Progenitor cell of endocrine pancreas (in vitro differentiated cells): ENCODE measurements around the gene GAPDHS. TPM values are rescaled to one million over a fixed set of nuclear protein-coding genes. Genes with fewer than 3 reads are reported as not detected.

Experiments used
- DNase-seq: peaks from one replicate; pipeline ENCODE4 v3.0.0; 2021; ENCODE audit warnings: low spot score; ENCODE audit not compliant: unreplicated experiment
- H3K27ac Mint-ChIP-seq: 2 replicates; pipeline ENCODE4 v1.8.0; 2021; ENCODE audit warnings: mild to moderate bottlenecking, moderate library complexity, mixed read lengths
- H3K27me3 Mint-ChIP-seq: 2 replicates; pipeline ENCODE4 v1.8.0; 2021; ENCODE audit warnings: mixed read lengths
- H3K36me3 Mint-ChIP-seq: 2 replicates; pipeline ENCODE4 v1.8.0; 2022; ENCODE audit warnings: mixed read lengths; ENCODE audit not compliant: insufficient read depth
- H3K4me1 Mint-ChIP-seq: 2 replicates; pipeline ENCODE4 v1.8.0; 2021; ENCODE audit warnings: low read depth, mixed read lengths
- H3K4me3 Mint-ChIP-seq: 2 replicates; pipeline ENCODE4 v1.8.0; 2021; ENCODE audit warnings: low read depth, mild to moderate bottlenecking, moderate library complexity, mixed read lengths
- H3K9me3 Mint-ChIP-seq: 2 replicates; pipeline ENCODE4 v1.8.0; 2021; ENCODE audit warnings: low read depth, mixed read lengths
- total RNA-seq: library from RNA; stranded (reverse); gene quantifications from 2 replicates; pipeline ENCODE4 v1.2.1, GENCODE V29; 2021
- TF ChIP-seq, protein P1 (sequence below): fragments of 200-600 bp; sonication (generic); IDR thresholded peaks from one replicate; pipeline ENCODE4 v1.5.0; 2021; ENCODE audit warnings: antibody characterized with exemption, mild to moderate bottlenecking; ENCODE audit not compliant: unreplicated experiment

Gene GAPDHS
- total RNA-seq, 1 donor from 2014 or later: not detected

DNA sequence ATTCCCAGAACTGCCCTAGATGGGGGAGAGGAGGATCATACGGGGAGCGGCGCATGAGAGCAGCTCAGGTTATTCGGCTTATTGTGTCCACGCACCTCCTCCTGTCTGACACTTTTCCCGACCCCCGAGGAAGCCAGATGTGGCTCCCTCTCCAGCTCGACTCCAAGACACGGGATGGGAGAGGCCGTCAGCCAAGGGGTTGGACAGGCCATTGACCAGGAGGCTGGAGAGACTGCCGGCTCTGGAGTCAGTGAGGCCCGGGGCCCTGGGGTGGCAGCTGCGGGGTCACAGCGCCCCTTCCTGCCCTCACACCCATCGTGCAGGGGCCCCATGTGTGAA, 22.7 kb upstream of the GAPDHS start:
- Mint-ChIP-seq H3K36me3 (peaks cover 8% of the 10 kb centered on the region), H3K4me1 (peaks cover 11% of the 10 kb centered on the region), H3K4me3 (peak overlapping the region; percentile 97), H3K27ac (no peak overlapping the region), H3K27me3 (peaks cover 13% of the 10 kb centered on the region), H3K9me3 (no peaks in the 10 kb centered on the region)
- TF ChIP-seq, protein P1, sequence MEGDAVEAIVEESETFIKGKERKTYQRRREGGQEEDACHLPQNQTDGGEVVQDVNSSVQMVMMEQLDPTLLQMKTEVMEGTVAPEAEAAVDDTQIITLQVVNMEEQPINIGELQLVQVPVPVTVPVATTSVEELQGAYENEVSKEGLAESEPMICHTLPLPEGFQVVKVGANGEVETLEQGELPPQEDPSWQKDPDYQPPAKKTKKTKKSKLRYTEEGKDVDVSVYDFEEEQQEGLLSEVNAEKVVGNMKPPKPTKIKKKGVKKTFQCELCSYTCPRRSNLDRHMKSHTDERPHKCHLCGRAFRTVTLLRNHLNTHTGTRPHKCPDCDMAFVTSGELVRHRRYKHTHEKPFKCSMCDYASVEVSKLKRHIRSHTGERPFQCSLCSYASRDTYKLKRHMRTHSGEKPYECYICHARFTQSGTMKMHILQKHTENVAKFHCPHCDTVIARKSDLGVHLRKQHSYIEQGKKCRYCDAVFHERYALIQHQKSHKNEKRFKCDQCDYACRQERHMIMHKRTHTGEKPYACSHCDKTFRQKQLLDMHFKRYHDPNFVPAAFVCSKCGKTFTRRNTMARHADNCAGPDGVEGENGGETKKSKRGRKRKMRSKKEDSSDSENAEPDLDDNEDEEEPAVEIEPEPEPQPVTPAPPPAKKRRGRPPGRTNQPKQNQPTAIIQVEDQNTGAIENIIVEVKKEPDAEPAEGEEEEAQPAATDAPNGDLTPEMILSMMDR: no peak
- DNase-seq: no peak

DNA sequence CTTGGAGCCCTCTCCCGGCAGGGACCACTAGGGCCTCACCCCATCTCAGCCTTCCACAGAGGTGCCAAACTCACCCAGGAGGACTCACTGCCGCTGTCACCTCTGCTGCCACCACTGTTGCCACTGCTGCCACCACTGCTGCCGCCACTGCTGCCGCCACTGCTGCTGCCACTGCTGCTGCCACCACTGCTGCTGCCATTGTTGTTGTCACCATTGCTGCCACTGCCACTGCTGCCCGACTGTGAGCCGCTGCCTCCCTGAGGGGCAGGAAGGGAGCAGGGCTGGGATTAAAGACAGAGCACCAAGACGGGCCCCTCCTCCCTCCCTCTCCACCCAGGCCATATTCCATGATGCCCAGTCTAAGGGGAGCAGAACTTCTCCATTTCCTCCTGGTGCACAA, 21.9 kb upstream of the GAPDHS start:
- H3K9me3 Mint-ChIP-seq: no peaks in the 10 kb centered on the region
- DNase-seq: no peak
- H3K27ac Mint-ChIP-seq: no peak overlapping the region
- peaks cover 13% of the 10 kb centered on the region for H3K27me3 Mint-ChIP-seq
- H3K4me1 Mint-ChIP-seq: peaks cover 11% of the 10 kb centered on the region
- TF ChIP-seq, protein P1: no peak
- H3K4me3 Mint-ChIP-seq: no peak overlapping the region
- peaks cover under 1% of the 10 kb centered on the region for H3K36me3 Mint-ChIP-seq

DNA sequence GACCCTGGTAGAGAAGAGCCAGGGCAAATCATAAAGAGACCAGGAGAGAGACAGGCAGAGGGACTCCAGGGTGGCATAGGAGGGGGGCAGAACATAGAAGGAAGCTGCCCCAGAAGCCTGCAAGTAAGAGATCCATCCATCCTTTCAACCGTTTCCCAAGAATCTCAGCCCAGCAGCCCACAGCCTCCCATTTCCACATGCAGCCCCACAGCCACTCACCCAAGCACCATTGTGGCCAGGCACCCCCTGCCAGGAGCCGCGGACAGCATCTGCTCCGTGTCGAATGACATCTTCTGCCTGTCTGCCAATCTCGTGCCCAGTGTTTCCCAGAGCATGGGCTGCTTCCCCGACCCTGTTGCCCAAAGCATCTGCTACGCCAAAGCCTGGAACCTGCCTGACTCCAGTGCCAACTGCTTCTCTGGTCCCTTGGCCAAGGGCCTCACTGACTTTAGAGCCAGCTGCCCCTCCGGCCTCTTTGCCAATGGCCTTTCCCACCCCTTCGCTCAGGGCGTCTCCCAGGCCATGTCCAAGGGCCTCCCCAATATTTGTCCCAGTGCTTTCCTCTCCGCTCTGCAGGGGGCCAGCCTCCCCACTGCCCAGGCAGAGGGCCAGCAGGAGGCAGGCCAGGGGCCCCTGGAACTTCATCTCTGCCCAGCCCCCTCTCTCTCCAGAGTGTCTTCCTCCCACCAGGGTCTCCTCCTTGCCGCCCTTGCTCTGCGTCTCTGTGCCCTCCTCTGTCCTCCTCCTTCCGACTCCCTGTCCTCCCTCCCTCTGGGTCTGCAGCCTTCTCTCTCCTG, 20.2 kb upstream of the GAPDHS start:
- H3K27me3 Mint-ChIP-seq: peaks cover 16% of the 10 kb centered on the region
- H3K27ac Mint-ChIP-seq: no peak overlapping the region
- H3K4me3 Mint-ChIP-seq: no peak overlapping the region
- no peaks in the 10 kb centered on the region for H3K36me3 Mint-ChIP-seq
- peaks cover 11% of the 10 kb centered on the region for H3K4me1 Mint-ChIP-seq
- H3K9me3 Mint-ChIP-seq: no peaks in the 10 kb centered on the region
- no peak for DNase-seq
- TF ChIP-seq, protein P1: no peak

DNA sequence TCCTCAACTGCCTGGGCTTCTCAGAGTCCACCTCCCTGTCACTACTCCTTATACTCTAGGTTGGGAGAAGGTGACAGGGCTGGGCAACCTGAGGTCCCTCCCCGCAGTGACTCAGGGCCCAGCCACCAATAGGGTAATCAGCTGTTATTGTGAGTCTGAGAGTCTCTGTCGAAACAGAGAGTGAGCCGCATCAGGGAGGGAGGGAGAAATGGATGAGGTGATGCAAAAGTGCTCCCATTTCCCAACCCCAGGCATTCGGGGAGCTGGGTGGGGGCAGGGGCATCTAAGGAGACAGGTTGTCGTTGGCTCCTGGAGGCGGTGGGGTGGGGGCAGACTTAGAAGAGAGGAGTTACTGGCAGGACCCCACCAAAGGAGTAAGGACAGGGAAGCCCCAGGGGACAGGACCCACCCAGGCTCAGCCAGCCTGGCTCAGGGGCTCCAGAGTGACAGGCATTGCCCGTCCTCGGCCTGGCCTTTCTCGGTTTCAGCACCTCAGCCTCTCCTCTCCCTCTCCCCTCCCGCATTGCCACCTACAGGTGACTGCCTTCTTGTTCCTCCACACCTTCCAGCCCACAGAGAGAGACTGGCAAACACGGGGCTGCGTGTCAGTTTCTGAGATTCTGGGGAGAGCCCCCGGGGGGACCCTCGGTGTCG, 19.5 kb upstream of the GAPDHS start, which contains the start of gene DMKN:
TSS of gene DMKN (minus strand) at position 22 of the 654 bp plus-strand sequence. CDS start 174 bp downstream, outside the sequence.
- H3K27me3 Mint-ChIP-seq: peaks cover 18% of the 10 kb centered on the region
- H3K4me3 Mint-ChIP-seq: no peak within 1 kb of the TSS

DNA sequence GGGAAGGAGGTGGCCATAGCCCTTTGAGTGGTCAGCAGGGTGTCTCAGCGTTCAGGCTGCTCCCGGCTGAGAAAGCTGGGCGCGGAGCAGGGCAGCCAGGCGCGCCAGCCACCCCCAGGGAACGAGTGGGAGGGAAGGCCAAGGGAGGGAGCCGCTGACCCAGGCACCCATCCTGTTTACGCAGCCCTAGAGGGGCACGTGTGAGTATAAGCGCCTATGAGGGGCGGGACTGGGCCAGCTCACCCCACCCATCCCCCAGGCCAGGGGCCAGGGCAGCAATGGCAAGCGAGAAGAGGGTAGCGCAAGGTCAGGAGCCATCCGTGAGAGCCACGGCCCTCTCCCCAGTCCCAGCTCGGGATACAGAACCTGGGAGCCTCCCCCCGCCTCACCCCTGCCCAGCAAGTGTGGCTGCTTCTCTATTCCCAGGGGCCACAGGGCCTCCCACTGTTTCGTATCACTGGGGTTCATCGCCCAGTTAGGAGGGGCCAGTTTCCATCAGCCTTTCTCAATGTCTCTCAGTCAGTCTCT, 18.9 kb upstream of the GAPDHS start:
- peaks cover 19% of the 10 kb centered on the region for H3K27me3 Mint-ChIP-seq
- no peaks in the 10 kb centered on the region for H3K9me3 Mint-ChIP-seq
- TF ChIP-seq, protein P1: no peak
- no peaks in the 10 kb centered on the region for H3K36me3 Mint-ChIP-seq
- no peak for DNase-seq
- H3K4me3 Mint-ChIP-seq: no peak overlapping the region
- H3K27ac Mint-ChIP-seq: no peak overlapping the region
- peaks cover 5% of the 10 kb centered on the region for H3K4me1 Mint-ChIP-seq

More for the DNA sequence above, 19.5 kb upstream of the GAPDHS start, which contains the start of gene DMKN:
- no peak for DNase-seq
- H3K27ac Mint-ChIP-seq: no peak within 1 kb of the TSS
- no peaks in the 10 kb centered on the region for H3K36me3 Mint-ChIP-seq
- TF ChIP-seq, protein P1: peak; percentile 26
- no peaks in the 10 kb centered on the region for H3K9me3 Mint-ChIP-seq
- H3K4me1 Mint-ChIP-seq: peaks cover 8% of the 10 kb centered on the region
